Osteocyte (in vitro differentiated cells): ENCODE measurements around the gene AK8. TPM values are rescaled to one million over a fixed set of nuclear protein-coding genes. Genes with fewer than 3 reads are reported as not detected.

Source experiments
- DNase-seq: peaks from one replicate; pipeline ENCODE4 v3.0.0; 2021; ENCODE audit warnings: mixed read lengths; ENCODE audit not compliant: unreplicated experiment; ENCODE audit errors: extremely low spot score
- H3K27ac Mint-ChIP-seq: one replicate; pipeline ENCODE4 v1.8.0; 2021; ENCODE audit warnings: mild to moderate bottlenecking, mixed read lengths; ENCODE audit not compliant: unreplicated experiment
- H3K27me3 Mint-ChIP-seq: one replicate; pipeline ENCODE4 v1.8.0; 2021; ENCODE audit warnings: mixed read lengths; ENCODE audit not compliant: unreplicated experiment
- H3K36me3 Mint-ChIP-seq: one replicate; pipeline ENCODE4 v1.8.0; 2021; ENCODE audit warnings: mixed read lengths; ENCODE audit not compliant: unreplicated experiment
- H3K4me1 Mint-ChIP-seq: one replicate; pipeline ENCODE4 v1.8.0; 2021; ENCODE audit warnings: mixed read lengths; ENCODE audit not compliant: unreplicated experiment
- H3K4me3 Mint-ChIP-seq: one replicate; pipeline ENCODE4 v1.8.0; 2021; ENCODE audit warnings: mild to moderate bottlenecking, moderate library complexity, mixed read lengths; ENCODE audit not compliant: unreplicated experiment
- H3K9me3 Mint-ChIP-seq: one replicate; pipeline ENCODE4 v1.8.0; 2021; ENCODE audit warnings: mixed read lengths; ENCODE audit not compliant: unreplicated experiment
- CTCF ChIP-seq: fragments of 200-600 bp; sonication (generic); IDR thresholded peaks from 2 replicates; pipeline ENCODE4 v1.5.0; 2021; ENCODE audit warnings: antibody characterized with exemption, mild to moderate bottlenecking, moderate library complexity
- total RNA-seq: library from RNA; stranded (reverse); gene quantifications from 2 replicates; pipeline ENCODE4 v1.2.1, GENCODE V29; 2021

The AK8 gene
- total RNA-seq, 1 donor from 2014 or later: 0.91 TPM

- peaks cover 20% of the 10 kb centered on the region for H3K27me3 Mint-ChIP-seq
- no peak for DNase-seq
- H3K27ac Mint-ChIP-seq: no peak overlapping the region
- H3K4me1 Mint-ChIP-seq: no peaks in the 10 kb centered on the region
- no peak for TF ChIP-seq CTCF
- no peaks in the 10 kb centered on the region for H3K36me3 Mint-ChIP-seq
- no peak overlapping the region for H3K4me3 Mint-ChIP-seq
- no peaks in the 10 kb centered on the region for H3K9me3 Mint-ChIP-seq
Measured at GRCh38 chr9:132708769-132709430, 169.2 kb downstream of the AK8 start.

- Mint-ChIP-seq H3K27me3 (peaks cover 25% of the 10 kb centered on the region), H3K4me1 (no peaks in the 10 kb centered on the region), H3K27ac (no peak overlapping the region), H3K4me3 (no peak overlapping the region), H3K9me3 (no peaks in the 10 kb centered on the region), H3K36me3 (no peaks in the 10 kb centered on the region)
- no peak for TF ChIP-seq CTCF
- DNase-seq: no peak
Measured at GRCh38 chr9:132708239-132708638, 169.8 kb downstream of the AK8 start.

GRCh38 chr9:132703336-132703735 lies 174.7 kb downstream of the AK8 start:
- TF ChIP-seq CTCF: no peak
- no peak overlapping the region for H3K27ac Mint-ChIP-seq
- H3K4me1 Mint-ChIP-seq: peaks cover 4% of the 10 kb centered on the region
- no peaks in the 10 kb centered on the region for H3K36me3 Mint-ChIP-seq
- H3K27me3 Mint-ChIP-seq: peaks cover 15% of the 10 kb centered on the region
- DNase-seq: no peak
- H3K4me3 Mint-ChIP-seq: no peak overlapping the region
- H3K9me3 Mint-ChIP-seq: peaks cover 4% of the 10 kb centered on the region

GRCh38 chr9:132702254-132702653 lies 175.8 kb downstream of the AK8 start:
- TF ChIP-seq CTCF: no peak
- Mint-ChIP-seq H3K27ac (no peak overlapping the region), H3K27me3 (peaks cover 15% of the 10 kb centered on the region), H3K4me3 (no peak overlapping the region), H3K36me3 (no peaks in the 10 kb centered on the region), H3K4me1 (peaks cover 4% of the 10 kb centered on the region), H3K9me3 (peaks cover 13% of the 10 kb centered on the region)
- no peak for DNase-seq

- H3K9me3 Mint-ChIP-seq: peaks cover 31% of the 10 kb centered on the region
Measured at GRCh38 chr9:132699956-132700355, 178.1 kb downstream of the AK8 start.

More at GRCh38 chr9:132699956-132700355, 178.1 kb downstream of the AK8 start:
- DNase-seq: no peak
- H3K4me1 Mint-ChIP-seq: peaks cover 4% of the 10 kb centered on the region
- H3K27me3 Mint-ChIP-seq: peaks cover 9% of the 10 kb centered on the region
- TF ChIP-seq CTCF: no peak
- no peak overlapping the region for H3K27ac Mint-ChIP-seq
- no peaks in the 10 kb centered on the region for H3K36me3 Mint-ChIP-seq
- H3K4me3 Mint-ChIP-seq: no peak overlapping the region
